K562 (cell line): ENCODE measurements around the gene IFNK. TPM values are rescaled to one million over a fixed set of nuclear protein-coding genes. Genes with fewer than 3 reads are reported as not detected.

Experiments
- CBFB ChIP-seq: sonication (generic); formaldehyde crosslinking; IDR thresholded peaks from 2 replicates; pipeline ENCODE4 v1.4.0; 2020; ENCODE audit warnings: mild to moderate bottlenecking, missing genetic modification reagents
- CEBPG ChIP-seq, 3 experiments: fragments of 200-800 bp in 1 of 3; sonication (Bioruptor generic) in 1 of 3; sonication (generic) in 1 of 3; formaldehyde crosslinking in 1 of 3; IDR thresholded peaks in 2 of 3; conservative IDR thresholded peaks in 1 of 3; 2 replicates each; pipeline versions ENCODE4 v1.6.1 to v1.8.0; 2016 to 2022; ENCODE audit warnings: missing compliant biosample characterization in 2 of 3, missing genetic modification characterization in 2 of 3, mild to moderate bottlenecking in 1 of 3, missing genetic modification reagents in 1 of 3
- PHF21A ChIP-seq: fragments of 450-650 bp; IDR thresholded peaks from 2 replicates; pipeline ENCODE4 v1.6.1; 2017; ENCODE audit warnings: low read depth, borderline replicate concordance
- YBX1 ChIP-seq: fragments of 450-650 bp; IDR thresholded peaks from 2 replicates; pipeline ENCODE4 v1.7.1; 2016; ENCODE audit warnings: mild to moderate bottlenecking
- ZBTB7A ChIP-seq: IDR thresholded peaks from 2 replicates; pipeline ENCODE4 v1.6.1; 2011; ENCODE audit warnings: low read depth, mild to moderate bottlenecking, low read length, moderate library complexity, borderline replicate concordance; ENCODE audit not compliant: control insufficient read depth
- ZNF174 ChIP-seq: fragments of 250-450 bp; sonication (Bioruptor Pico); IDR thresholded peaks from 2 replicates; pipeline ENCODE4 v1.4.0; 2020; ENCODE audit warnings: mild to moderate bottlenecking
- ZNF57 ChIP-seq: fragments of 450-650 bp; formaldehyde crosslinking; IDR thresholded peaks from 2 replicates; pipeline ENCODE4 v1.4.0; 2020; ENCODE audit warnings: mild to moderate bottlenecking, moderate library complexity
- polyA plus RNA-seq, 8 experiments: library from polyadenylated mRNA; depleted of rRNA in 4 of 8; stranded (reverse) in 5 of 8; unstranded in 3 of 8; fragments of >200 nt; fragmentation: Nextera tagmentation in 2 of 8; fragmentation: Illumina TruSeq in 1 of 8; extraction: Ambion mirVana in 2 of 8; extraction: Trizol in 1 of 8; gene quantifications; 2 replicates each; pipeline versions ENCODE4 v1.2.1 to v1.2.3, GENCODE V29; 2011 to 2014; ENCODE audit warnings: inconsistent platforms in 1 of 8, missing spikeins in 1 of 8
- total RNA-seq, 7 experiments: library from RNA; depleted of rRNA in 6 of 7; stranded (reverse); fragments of >200 nt in 6 of 7; fragmentation: Illumina TruSeq in 2 of 7; extraction: Trizol in 2 of 7; gene quantifications; 2 replicates each; pipeline versions ENCODE4 v1.2.1 to v1.2.3, GENCODE V29; 2011 to 2021; ENCODE audit warnings: low replicate concordance in 1 of 7
- TF ChIP-seq, protein P1 (sequence below): fragments of 250-450 bp; sonication (Bioruptor Pico); IDR thresholded peaks from 2 replicates; pipeline ENCODE4 v1.4.0; 2020; ENCODE audit warnings: mild to moderate bottlenecking, moderate library complexity, borderline replicate concordance
- TF ChIP-seq, protein P2 (sequence below): fragments of 450-650 bp; IDR thresholded peaks from 2 replicates; pipeline ENCODE4 v1.6.1; 2018; ENCODE audit not compliant: partially characterized antibody
- TF ChIP-seq, protein P3 (sequence below): fragments of 450-650 bp; IDR thresholded peaks from 2 replicates; pipeline ENCODE4 v1.6.1; 2016; ENCODE audit warnings: mild to moderate bottlenecking

Gene IFNK
- total and polyA plus RNA-seq, 9 of the 15 experiments (the other 6 are each of a cell fraction or from before 2014, with no cell fraction given) = 0.11 TPM; not detected in 8

GRCh38 chr9:27528076-27528885, 4.2 kb downstream of the IFNK start (continued):
- TF ChIP-seq, protein P1, sequence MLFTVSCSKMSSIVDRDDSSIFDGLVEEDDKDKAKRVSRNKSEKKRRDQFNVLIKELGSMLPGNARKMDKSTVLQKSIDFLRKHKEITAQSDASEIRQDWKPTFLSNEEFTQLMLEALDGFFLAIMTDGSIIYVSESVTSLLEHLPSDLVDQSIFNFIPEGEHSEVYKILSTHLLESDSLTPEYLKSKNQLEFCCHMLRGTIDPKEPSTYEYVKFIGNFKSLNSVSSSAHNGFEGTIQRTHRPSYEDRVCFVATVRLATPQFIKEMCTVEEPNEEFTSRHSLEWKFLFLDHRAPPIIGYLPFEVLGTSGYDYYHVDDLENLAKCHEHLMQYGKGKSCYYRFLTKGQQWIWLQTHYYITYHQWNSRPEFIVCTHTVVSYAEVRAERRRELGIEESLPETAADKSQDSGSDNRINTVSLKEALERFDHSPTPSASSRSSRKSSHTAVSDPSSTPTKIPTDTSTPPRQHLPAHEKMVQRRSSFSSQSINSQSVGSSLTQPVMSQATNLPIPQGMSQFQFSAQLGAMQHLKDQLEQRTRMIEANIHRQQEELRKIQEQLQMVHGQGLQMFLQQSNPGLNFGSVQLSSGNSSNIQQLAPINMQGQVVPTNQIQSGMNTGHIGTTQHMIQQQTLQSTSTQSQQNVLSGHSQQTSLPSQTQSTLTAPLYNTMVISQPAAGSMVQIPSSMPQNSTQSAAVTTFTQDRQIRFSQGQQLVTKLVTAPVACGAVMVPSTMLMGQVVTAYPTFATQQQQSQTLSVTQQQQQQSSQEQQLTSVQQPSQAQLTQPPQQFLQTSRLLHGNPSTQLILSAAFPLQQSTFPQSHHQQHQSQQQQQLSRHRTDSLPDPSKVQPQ (CRISPR knock-in tag) = no peak
- no peak for TF ChIP-seq CEBPG (CRISPR knock-in tag; IDR thresholded peaks at IDR 0.05)
- TF ChIP-seq CEBPG (tag; conservative IDR thresholded peaks at IDR 0.05 in 1 of 2, IDR thresholded peaks at IDR 0.05 in 1 of 2) = no peak
- no peak for TF ChIP-seq PHF21A
- TF ChIP-seq YBX1 = no peak
- TF ChIP-seq, protein P2, sequence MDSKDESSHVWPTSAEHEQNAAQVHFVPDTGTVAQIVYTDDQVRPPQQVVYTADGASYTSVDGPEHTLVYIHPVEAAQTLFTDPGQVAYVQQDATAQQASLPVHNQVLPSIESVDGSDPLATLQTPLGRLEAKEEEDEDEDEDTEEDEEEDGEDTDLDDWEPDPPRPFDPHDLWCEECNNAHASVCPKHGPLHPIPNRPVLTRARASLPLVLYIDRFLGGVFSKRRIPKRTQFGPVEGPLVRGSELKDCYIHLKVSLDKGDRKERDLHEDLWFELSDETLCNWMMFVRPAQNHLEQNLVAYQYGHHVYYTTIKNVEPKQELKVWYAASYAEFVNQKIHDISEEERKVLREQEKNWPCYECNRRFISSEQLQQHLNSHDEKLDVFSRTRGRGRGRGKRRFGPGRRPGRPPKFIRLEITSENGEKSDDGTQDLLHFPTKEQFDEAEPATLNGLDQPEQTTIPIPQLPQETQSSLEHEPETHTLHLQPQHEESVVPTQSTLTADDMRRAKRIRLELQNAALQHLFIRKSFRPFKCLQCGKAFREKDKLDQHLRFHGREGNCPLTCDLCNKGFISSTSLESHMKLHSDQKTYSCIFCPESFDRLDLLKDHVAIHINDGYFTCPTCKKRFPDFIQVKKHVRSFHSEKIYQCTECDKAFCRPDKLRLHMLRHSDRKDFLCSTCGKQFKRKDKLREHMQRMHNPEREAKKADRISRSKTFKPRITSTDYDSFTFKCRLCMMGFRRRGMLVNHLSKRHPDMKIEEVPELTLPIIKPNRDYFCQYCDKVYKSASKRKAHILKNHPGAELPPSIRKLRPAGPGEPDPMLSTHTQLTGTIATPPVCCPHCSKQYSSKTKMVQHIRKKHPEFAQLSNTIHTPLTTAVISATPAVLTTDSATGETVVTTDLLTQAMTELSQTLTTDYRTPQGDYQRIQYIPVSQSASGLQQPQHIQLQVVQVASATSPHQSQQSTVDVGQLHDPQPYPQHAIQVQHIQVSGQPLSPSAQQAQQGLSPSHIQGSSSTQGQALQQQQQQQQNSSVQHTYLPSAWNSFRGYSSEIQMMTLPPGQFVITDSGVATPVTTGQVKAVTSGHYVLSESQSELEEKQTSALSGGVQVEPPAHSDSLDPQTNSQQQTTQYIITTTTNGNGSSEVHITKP = peak; percentile 60
- no peak for TF ChIP-seq ZNF57 (CRISPR knock-in tag)
- TF ChIP-seq ZBTB7A = no peak
- TF ChIP-seq CBFB (CRISPR knock-in tag) = no peak
- no peak for TF ChIP-seq ZNF174 (CRISPR knock-in tag)
- TF ChIP-seq, protein P3, sequence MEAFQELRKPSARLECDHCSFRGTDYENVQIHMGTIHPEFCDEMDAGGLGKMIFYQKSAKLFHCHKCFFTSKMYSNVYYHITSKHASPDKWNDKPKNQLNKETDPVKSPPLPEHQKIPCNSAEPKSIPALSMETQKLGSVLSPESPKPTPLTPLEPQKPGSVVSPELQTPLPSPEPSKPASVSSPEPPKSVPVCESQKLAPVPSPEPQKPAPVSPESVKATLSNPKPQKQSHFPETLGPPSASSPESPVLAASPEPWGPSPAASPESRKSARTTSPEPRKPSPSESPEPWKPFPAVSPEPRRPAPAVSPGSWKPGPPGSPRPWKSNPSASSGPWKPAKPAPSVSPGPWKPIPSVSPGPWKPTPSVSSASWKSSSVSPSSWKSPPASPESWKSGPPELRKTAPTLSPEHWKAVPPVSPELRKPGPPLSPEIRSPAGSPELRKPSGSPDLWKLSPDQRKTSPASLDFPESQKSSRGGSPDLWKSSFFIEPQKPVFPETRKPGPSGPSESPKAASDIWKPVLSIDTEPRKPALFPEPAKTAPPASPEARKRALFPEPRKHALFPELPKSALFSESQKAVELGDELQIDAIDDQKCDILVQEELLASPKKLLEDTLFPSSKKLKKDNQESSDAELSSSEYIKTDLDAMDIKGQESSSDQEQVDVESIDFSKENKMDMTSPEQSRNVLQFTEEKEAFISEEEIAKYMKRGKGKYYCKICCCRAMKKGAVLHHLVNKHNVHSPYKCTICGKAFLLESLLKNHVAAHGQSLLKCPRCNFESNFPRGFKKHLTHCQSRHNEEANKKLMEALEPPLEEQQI = no peak
